Activated T-helper 1 cell treated with Interleukin-2 at 50 U/mL for 16 hours (primary cell): ENCODE data around the gene ZNF41.
"Not testable (repeated sequence)": the region's sequence is repeated elsewhere in the genome, so short reads cannot be mapped to it uniquely, and the experiment has no call there.

Source experiments
- DNase-seq: peaks from one replicate; pipeline ENCODE4 v3.0.0-alpha.2; 2020; ENCODE audit warnings: low read depth

ZNF41 gene

GRCh38 chrX:47482512-47483305, at the start of gene ZNF41:
Gene ZNF41, minus strand, starts transcription at chrX:47483222. Its CDS starts 15,741 bp downstream, at chrX:47467481.
- peak; percentile 58 for DNase-seq

GRCh38 chrX:47530049-47530448, 47.0 kb upstream of the ZNF41 start:
- no peak for DNase-seq

DNA sequence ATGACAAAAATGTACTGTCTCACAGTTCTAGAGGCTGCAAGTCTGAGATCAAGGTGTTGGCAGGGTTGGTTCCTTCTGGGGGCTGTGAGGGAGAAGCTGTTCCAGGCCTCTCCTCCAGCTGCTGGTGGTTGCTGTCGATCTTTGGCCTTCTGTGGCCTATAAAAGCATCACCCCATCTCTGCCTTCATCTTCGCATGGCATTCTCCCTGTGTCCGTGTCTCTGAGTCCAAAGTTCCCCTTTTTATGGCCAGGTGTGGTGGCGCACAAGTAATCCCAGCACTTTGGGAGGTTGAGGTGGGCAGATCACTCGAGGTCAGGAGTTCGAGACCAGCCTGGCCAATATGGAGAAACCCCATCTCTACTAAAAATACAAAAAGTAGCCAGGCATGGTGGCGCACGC, 46.5 kb upstream of the ZNF41 start:
- DNase-seq: no peak

- no peak for DNase-seq
Observed at GRCh38 chrX:47523713-47524166, 40.7 kb upstream of the ZNF41 start.

- peak; percentile 67 for DNase-seq
Observed at GRCh38 chrX:47523297-47523696, 40.3 kb upstream of the ZNF41 start.

GRCh38 chrX:47518144-47518543, 35.1 kb upstream of the ZNF41 start:
- DNase-seq: no peak

DNA sequence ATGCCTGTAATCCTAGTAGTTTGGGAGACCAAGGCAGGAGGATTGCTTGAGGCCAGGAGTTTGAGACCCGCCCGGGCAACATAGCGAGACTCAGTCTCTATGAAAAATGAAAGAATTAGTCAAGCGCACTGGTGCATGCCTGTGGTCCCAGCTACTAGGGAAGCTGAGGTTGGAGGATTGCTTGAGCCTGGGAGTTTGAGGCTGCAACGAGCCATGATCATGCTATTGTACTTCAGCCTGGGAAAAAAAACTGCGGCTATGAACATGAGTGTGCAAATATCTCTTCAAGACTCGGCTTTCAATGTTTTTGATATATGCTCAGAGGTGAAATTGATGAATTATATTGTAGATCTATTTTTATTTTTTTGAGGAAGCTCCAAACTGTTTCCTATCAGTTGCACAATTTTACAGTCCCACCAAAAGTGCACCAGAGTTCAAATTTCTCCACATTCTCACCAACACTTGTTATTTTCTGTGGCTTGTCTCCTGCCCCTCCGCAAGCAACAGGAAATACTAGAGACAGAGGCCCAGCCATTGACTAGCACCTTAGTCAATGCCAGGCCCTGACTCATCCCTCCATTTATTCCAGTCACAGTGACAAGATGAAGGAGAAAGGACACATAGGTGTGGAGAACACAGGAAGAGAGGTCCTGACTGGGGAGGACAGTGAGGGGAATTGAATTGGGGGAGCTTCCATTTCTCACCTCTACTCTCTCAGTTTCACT, 33.1 kb upstream of the ZNF41 start:
- no peak for DNase-seq

DNA sequence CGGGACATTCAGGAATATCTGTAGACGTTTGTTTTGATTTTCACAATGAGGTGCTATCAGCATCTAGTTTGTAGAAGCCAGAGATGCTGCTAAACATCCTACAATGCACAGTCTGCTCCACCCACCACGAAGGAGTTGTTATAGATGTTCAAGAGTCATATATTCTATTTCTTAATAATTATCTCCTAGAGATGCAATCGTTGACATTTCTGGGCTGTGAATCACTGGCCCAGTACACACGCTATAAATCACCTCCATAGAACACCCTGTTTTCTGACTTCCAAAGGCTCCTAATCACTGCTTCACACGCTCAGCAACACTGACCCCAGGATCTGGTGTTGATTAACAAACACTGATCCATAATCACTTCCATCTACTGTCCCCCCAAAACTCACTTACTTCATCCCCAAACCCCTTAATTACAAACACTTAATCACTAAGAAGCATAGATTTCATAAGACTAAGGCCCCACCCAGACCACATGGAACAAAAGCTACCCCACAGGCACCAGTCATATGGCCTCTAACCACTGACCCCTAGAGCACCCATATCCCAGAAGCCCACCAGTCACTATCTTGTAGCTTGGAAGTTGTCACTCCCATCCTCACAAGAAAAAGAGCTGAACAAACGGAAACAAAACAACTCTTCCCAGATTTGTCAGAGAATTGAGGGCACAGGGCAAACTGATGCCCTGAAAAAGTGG, 31.7 kb upstream of the ZNF41 start:
- DNase-seq: no peak

- DNase-seq: not testable (repeated sequence)
Observed at GRCh38 chrX:47513034-47513965, 30.3 kb upstream of the ZNF41 start.

GRCh38 chrX:47512383-47512782, 29.4 kb upstream of the ZNF41 start:
- DNase-seq: not testable (repeated sequence)

GRCh38 chrX:47507153-47507867, 24.3 kb upstream of the ZNF41 start:
- no peak for DNase-seq

- no peak for DNase-seq
Observed at GRCh38 chrX:47503151-47503550, 20.1 kb upstream of the ZNF41 start.

DNA sequence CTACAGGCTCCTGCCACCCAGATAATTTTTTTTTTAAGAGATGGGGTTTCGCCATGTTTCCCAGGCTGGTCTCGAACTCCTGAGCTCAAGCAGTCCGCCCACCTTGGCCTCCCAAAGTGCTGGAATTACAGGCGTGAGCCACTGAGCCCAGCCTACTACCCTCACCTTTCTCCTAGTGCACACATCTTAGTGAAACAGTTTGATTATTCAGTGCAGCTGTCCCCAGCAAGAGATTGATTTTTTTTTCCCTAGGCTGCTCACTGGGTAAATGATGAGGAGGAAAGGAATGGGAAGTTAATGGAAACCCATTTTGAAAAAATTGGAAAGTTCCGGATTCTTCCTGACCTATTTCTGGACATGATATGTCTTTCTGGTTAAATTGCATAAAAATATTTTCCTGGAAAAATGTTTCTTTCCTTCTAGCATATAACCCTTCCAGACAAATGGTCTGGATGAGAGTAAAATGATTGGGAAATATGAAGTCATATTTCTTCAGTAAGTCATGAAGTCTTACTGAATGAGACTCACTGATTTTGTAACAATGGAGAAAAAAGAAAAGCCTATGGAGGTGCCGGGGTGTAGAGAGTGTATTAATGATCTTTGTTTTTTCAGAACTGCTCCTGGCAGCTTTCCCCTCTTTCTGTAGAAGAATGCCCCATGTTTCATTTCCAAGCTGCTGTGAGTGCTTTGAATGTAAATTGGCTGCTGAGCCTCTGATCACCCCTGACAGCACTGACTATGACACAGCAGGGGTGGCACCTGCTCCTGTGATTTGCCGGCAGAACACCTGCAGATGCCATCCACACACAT, 19.5 kb upstream of the ZNF41 start:
- DNase-seq: no peak

DNA sequence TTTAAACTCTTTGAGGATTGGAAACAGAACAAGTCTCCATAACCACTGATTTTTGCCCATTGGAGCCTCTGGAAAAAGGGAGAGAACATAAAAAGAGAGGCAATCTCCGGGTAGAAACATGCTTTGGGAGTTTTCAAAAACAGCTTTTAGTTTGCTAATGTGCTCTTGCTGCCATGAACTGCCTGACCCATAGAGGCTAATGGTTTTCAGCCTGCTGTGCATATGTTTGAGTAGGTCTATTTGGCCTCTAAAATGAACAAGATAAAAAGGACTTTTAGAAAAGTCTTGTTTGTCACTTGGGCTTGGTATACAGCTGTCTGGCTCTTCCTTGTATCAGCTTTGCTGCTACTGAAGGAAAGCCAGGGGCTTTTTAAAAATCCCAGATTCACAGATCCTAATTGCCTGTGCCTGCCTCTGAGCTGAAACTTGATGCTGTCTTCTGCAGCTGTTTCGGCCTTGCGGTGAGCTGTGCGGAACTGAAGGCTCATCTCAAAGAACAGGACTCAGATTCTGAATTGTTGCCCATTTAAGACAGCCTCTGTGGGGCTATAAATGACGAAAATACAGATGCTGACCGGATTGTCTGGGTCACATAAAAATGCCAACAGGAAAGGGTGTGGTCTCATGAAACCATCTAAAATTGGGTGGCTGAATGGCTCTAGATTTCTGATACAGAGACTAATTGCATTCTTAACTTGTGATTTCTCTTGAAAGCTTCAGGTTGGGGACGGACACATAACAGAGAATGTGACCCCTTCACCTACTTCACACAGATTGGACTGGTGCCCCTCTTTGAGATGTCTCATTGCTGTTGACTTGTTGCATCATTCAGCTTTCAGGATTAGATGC, 18.4 kb upstream of the ZNF41 start:
- DNase-seq: no peak

GRCh38 chrX:47500554-47500953, 17.5 kb upstream of the ZNF41 start:
- DNase-seq: no peak

- DNase-seq: no peak
Observed at GRCh38 chrX:47499293-47499692, 16.3 kb upstream of the ZNF41 start.

GRCh38 chrX:47498411-47498810, 15.4 kb upstream of the ZNF41 start:
- no peak for DNase-seq

GRCh38 chrX:47497271-47497888, 14.4 kb upstream of the ZNF41 start:
- no peak for DNase-seq

DNA sequence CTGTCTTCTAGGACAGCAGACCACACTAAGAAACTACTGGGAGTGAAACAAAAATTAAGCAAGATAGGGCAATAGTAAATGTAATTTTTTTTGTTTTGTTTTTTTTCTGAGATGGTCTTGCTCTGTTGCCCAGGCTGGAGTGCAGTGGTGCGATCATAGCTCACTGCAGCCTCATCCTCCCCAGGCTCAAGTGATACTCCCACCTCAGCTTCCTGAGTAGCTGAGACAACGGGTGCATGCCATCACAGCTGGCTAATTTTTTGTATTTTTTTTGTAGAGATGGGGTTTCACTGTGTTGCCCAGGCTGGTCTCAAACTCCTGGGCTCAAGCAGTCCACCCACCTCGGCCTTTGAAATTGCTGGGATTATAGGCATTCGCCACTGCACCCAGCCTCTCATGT, 9.1 kb upstream of the ZNF41 start:
- not testable (repeated sequence) for DNase-seq
